PC-3 (cell line): ENCODE results near the gene DHRS11. TPM values are rescaled to one million over a fixed set of nuclear protein-coding genes. Genes with fewer than 3 reads are reported as not detected.

Experiments used
- ATAC-seq: fragments of 200-7000 bp; cut with Tn5 transposase; 2 replicates; pipeline ENCODE4 v1.9.1; 2020; ENCODE audit warnings: mild to moderate bottlenecking, moderate library complexity
- BruUV-seq: library from RNA; stranded (reverse); fragments of 400-500 nt; replicated peaks from 2 replicates; lab custom pipeline; 2021; lab: Mats Ljungman, UMichigan
- CTCF ChIA-PET: fragments of 300-600 bp; sonication (Branson Sonifier 250); formaldehyde crosslinking; loops from one replicate; lab custom pipeline; 2022; ENCODE audit warnings: antibody characterized with exemption; lab: Charles Lee
- POLR2A ChIA-PET: fragments of 300-600 bp; sonication (Branson Sonifier 250); formaldehyde crosslinking; loops from one replicate; lab custom pipeline; 2022; ENCODE audit warnings: antibody characterized with exemption; ENCODE audit not compliant: unreplicated experiment; lab: Charles Lee
- DNase-seq: peaks from one replicate; pipeline ENCODE4 v3.0.0-alpha.2; 2015
- H2AFZ ChIP-seq: fragments of 300-600 bp; sonication (generic); 2 replicates; pipeline ENCODE4 v1.6.0; 2016; ENCODE audit warnings: antibody characterized with exemption, low read length
- H3F3A ChIP-seq: fragments of 300-600 bp; sonication (generic); one replicate; pipeline ENCODE4 v1.6.0; 2017; ENCODE audit warnings: antibody characterized with exemption, low read length, control low read depth, mild to moderate bottlenecking; ENCODE audit not compliant: unreplicated experiment
- H3K27ac ChIP-seq: fragments of 300-600 bp; sonication (generic); 2 replicates; pipeline ENCODE4 v1.5.1; 2016; ENCODE audit warnings: mild to moderate bottlenecking, low read length
- H3K27me3 ChIP-seq: fragments of 300-600 bp; sonication (generic); 2 replicates; pipeline ENCODE4 v1.6.1; 2016; ENCODE audit warnings: low read length, mixed read lengths
- H3K36me3 ChIP-seq: fragments of 300-600 bp; sonication (generic); 2 replicates; pipeline ENCODE4 v1.6.1; 2016; ENCODE audit warnings: low read depth, mixed run types, low read length, mixed read lengths
- H3K4me1 ChIP-seq: fragments of 300-600 bp; sonication (generic); 2 replicates; pipeline ENCODE4 v1.5.1; 2016; ENCODE audit warnings: low read length; ENCODE audit not compliant: insufficient read depth
- H3K4me2 ChIP-seq: fragments of 300-600 bp; sonication (generic); 2 replicates; pipeline ENCODE4 v1.6.0; 2016; ENCODE audit warnings: low read length
- H3K4me3 ChIP-seq: fragments of 300-600 bp; sonication (generic); 2 replicates; pipeline ENCODE4 v1.5.1; 2016; ENCODE audit warnings: mild to moderate bottlenecking, low read length, mixed read lengths
- H3K79me2 ChIP-seq: fragments of 300-600 bp; sonication (generic); 2 replicates; pipeline ENCODE4 v1.6.1; 2017; ENCODE audit warnings: low read length, mixed read lengths
- H3K9ac ChIP-seq: fragments of 300-600 bp; sonication (generic); 2 replicates; pipeline ENCODE4 v1.6.0; 2016; ENCODE audit warnings: mild to moderate bottlenecking, low read length
- H3K9me2 ChIP-seq: fragments of 300-600 bp; sonication (generic); replicated peaks from 2 replicates; pipeline ENCODE4 v1.6.1; 2016; ENCODE audit warnings: mixed run types, low read length, mixed read lengths
- H3K9me3 ChIP-seq: fragments of 300-600 bp; sonication (generic); 2 replicates; pipeline ENCODE4 v1.6.1; 2016; ENCODE audit warnings: low read length, mixed read lengths
- H4K20me1 ChIP-seq: fragments of 300-600 bp; sonication (generic); 2 replicates; pipeline ENCODE4 v1.6.1; 2016; ENCODE audit warnings: low read length, mixed read lengths
- CTCF ChIP-seq: fragments of 300-600 bp; sonication (generic); conservative IDR thresholded peaks from 2 replicates; pipeline ENCODE4 v1.5.1; 2017; ENCODE audit warnings: antibody characterized with exemption, low read depth, mild to moderate bottlenecking, low read length
- EZH2 ChIP-seq: fragments of 300-600 bp; sonication (generic); IDR thresholded peaks from one replicate; pipeline ENCODE4 v1.6.1; 2017; ENCODE audit warnings: antibody characterized with exemption, mild to moderate bottlenecking, low read length; ENCODE audit not compliant: unreplicated experiment
- EZH2phosphoT487 ChIP-seq: fragments of 300-600 bp; sonication (generic); IDR thresholded peaks from 2 replicates; pipeline ENCODE4 v1.6.1; 2018; ENCODE audit warnings: mild to moderate bottlenecking, antibody characterized with exemption, low read length, borderline replicate concordance
- intact Hi-C: fragments of 100-400 bp; cut with micrococcal nuclease; formaldehyde crosslinking; loops from 2 replicates; pipeline ENCODE4 v1.9.0; 2023
- total RNA-seq: library from RNA; depleted of rRNA; stranded (reverse); fragments of >200 nt; gene quantifications from 2 replicates; pipeline ENCODE4 v1.2.3, GENCODE V29; 2014

Gene DHRS11
- total RNA-seq, 1 experiment from 2014 or later, result 14.8 TPM

GRCh38 chr17:36575028-36575427 lies 16.7 kb upstream of the DHRS11 start:
- Histone ChIP-seq H3K27me3 (no peaks in the 10 kb centered on the region), H3K4me3 (no peak overlapping the region), H3K36me3 (peaks cover 19% of the 10 kb centered on the region), H3K27ac (no peak overlapping the region), H3K4me2 (no peak overlapping the region), H4K20me1 (no peaks in the 10 kb centered on the region; the same call in 1 of the 2 replicates), H3K9me2 (no peaks in the 10 kb centered on the region), H3K79me2 (0 out of 2 replicates have a peak, but pooled peaks cover 9% of the 10 kb centered on the region), H3K9ac (no peak overlapping the region), H3K4me1 (no peaks in the 10 kb centered on the region), H2AFZ (no peak overlapping the region), H3K9me3 (no peaks in the 10 kb centered on the region), H3F3A (no peaks in the 10 kb centered on the region)
- no TSS peak for BruUV-seq
- DNase-seq (no peak), ATAC-seq (no peak)
- TF ChIP-seq CTCF, result no peak
- TF ChIP-seq EZH2phosphoT487, result no peak
- POLR2A ChIA-PET, result no interaction called here
- CTCF ChIA-PET, result no interaction called here
- intact Hi-C loops, result no loop called here

- no peaks in the 10 kb centered on the region for H3K9me2 ChIP-seq
- no peaks in the 10 kb centered on the region for H3K9me3 ChIP-seq
- H3K79me2 ChIP-seq, result 0 out of 2 replicates have a peak, but pooled peaks cover 9% of the 10 kb centered on the region
- no peak overlapping the region for H3K4me3 ChIP-seq
- ATAC-seq, result no peak
- H3K4me2 ChIP-seq, result no peak overlapping the region
- no peaks in the 10 kb centered on the region for H3K27me3 ChIP-seq
- intact Hi-C loops, result no loop called here
- H3K36me3 ChIP-seq, result peaks cover 21% of the 10 kb centered on the region
- no peak overlapping the region for H2AFZ ChIP-seq
- no peak overlapping the region for H3K27ac ChIP-seq
- TF ChIP-seq EZH2phosphoT487 (no peak), EZH2 (no peak), CTCF (no peak)
- H3K9ac ChIP-seq, result no peak overlapping the region
- POLR2A ChIA-PET, result no interaction called here
- H3K4me1 ChIP-seq, result no peaks in the 10 kb centered on the region
- BruUV-seq, result no TSS peak
- CTCF ChIA-PET, result no interaction called here
- no peak for DNase-seq
- no peaks in the 10 kb centered on the region; the same call in 1 of the 2 replicates for H4K20me1 ChIP-seq
- no peaks in the 10 kb centered on the region for H3F3A ChIP-seq
Observed at GRCh38 chr17:36576793-36577192, 14.9 kb upstream of the DHRS11 start.

- Histone ChIP-seq H3K4me3 (no peak overlapping the region), H3K4me1 (no peaks in the 10 kb centered on the region), H3K36me3 (peaks cover 21% of the 10 kb centered on the region), H3K9me3 (no peaks in the 10 kb centered on the region), H4K20me1 (no peaks in the 10 kb centered on the region; the same call in 1 of the 2 replicates), H3K27ac (no peak overlapping the region), H3K79me2 (0 out of 2 replicates have a peak, but pooled peaks cover 4% of the 10 kb centered on the region), H3K27me3 (no peaks in the 10 kb centered on the region), H3K4me2 (no peak overlapping the region), H3F3A (no peaks in the 10 kb centered on the region), H3K9ac (no peak overlapping the region), H2AFZ (no peak overlapping the region), H3K9me2 (no peaks in the 10 kb centered on the region)
- BruUV-seq, result no TSS peak
- intact Hi-C loops, result no loop called here
- no peak for ATAC-seq
- DNase-seq, result no peak
- ChIA-PET CTCF (no interaction called here), POLR2A (no interaction called here)
- no peak for TF ChIP-seq EZH2phosphoT487
- no peak for TF ChIP-seq EZH2
- no peak for TF ChIP-seq CTCF
Observed at GRCh38 chr17:36578671-36579070, 13.0 kb upstream of the DHRS11 start.
